ENCODE data around the gene MTMR12.

MTMR12 gene

GRCh38 chr5:32276173-32276853 is 36.4 kb downstream of the MTMR12 start:
- DNase-seq (ENCODE audit: low spot score) = no peak

- DNase-seq (ENCODE audit: low spot score) = no peak
These were observed 37.4 kb downstream of the MTMR12 start for GRCh38 chr5:32275396-32275741.

- DNase-seq (ENCODE audit: low spot score) = no peak
These were observed 38.0 kb downstream of the MTMR12 start for GRCh38 chr5:32274548-32275395.

- DNase-seq (ENCODE audit: low spot score) = no peak
These were observed 38.9 kb downstream of the MTMR12 start for GRCh38 chr5:32273821-32274220.

- no peak for DNase-seq (ENCODE audit: low spot score)
These were observed 40.0 kb downstream of the MTMR12 start for GRCh38 chr5:32272746-32273145.

GRCh38 chr5:32270946-32271345 is 41.8 kb downstream of the MTMR12 start:
- DNase-seq (ENCODE audit: low spot score) = no peak

- DNase-seq (ENCODE audit: low spot score) = no peak
These were observed 42.6 kb downstream of the MTMR12 start for GRCh38 chr5:32270178-32270577.

GRCh38 chr5:32265902-32266301 is 46.8 kb downstream of the MTMR12 start:
- DNase-seq (ENCODE audit: low spot score) = no peak

- DNase-seq (ENCODE audit: low spot score) = no peak
These were observed 47.7 kb downstream of the MTMR12 start for GRCh38 chr5:32264957-32265572.

GRCh38 chr5:32263684-32264083 is 49.1 kb downstream of the MTMR12 start:
- no peak for DNase-seq (ENCODE audit: low spot score)

GRCh38 chr5:32261198-32261597 is 51.5 kb downstream of the MTMR12 start:
- DNase-seq (ENCODE audit: low spot score) = no peak

- DNase-seq (ENCODE audit: low spot score) = no peak
These were observed 53.7 kb downstream of the MTMR12 start for GRCh38 chr5:32259033-32259432.

- no peak for DNase-seq (ENCODE audit: low spot score)
These were observed 54.3 kb downstream of the MTMR12 start for GRCh38 chr5:32258424-32258823.

- DNase-seq (ENCODE audit: low spot score) = no peak
These were observed 57.2 kb downstream of the MTMR12 start for GRCh38 chr5:32255540-32255900.

GRCh38 chr5:32254881-32255539 is 57.7 kb downstream of the MTMR12 start:
- DNase-seq (ENCODE audit: low spot score) = no peak

- DNase-seq (ENCODE audit: low spot score) = no peak
These were observed 60.8 kb downstream of the MTMR12 start for GRCh38 chr5:32251871-32252458.

GRCh38 chr5:32249668-32250067 is 63.1 kb downstream of the MTMR12 start:
- no peak for DNase-seq (ENCODE audit: low spot score)

- DNase-seq (ENCODE audit: low spot score) = no peak
These were observed 67.0 kb downstream of the MTMR12 start for GRCh38 chr5:32245742-32246141.

- no peak for DNase-seq (ENCODE audit: low spot score)
These were observed 68.7 kb downstream of the MTMR12 start for GRCh38 chr5:32244017-32244416.

GRCh38 chr5:32241034-32241783 is 71.5 kb downstream of the MTMR12 start:
- no peak for DNase-seq (ENCODE audit: low spot score)

GRCh38 chr5:32239385-32239784 is 73.4 kb downstream of the MTMR12 start:
- DNase-seq (ENCODE audit: low spot score) = no peak

All from left forelimb (tissue), 1 donor.